Nephron (organoid): ENCODE measurements around the gene HDAC8.
"Not testable (repeated sequence)": the region's sequence is repeated elsewhere in the genome, so short reads cannot be mapped to it uniquely, and the experiment has no call there.

Source experiments
- H3K27ac Mint-ChIP-seq, 3 experiments: 2 replicates each; pipeline ENCODE4 v1.8.0; 2020; ENCODE audit warnings: mixed read lengths in 3 of 3, mild to moderate bottlenecking in 2 of 3, moderate library complexity in 1 of 3
- H3K27me3 Mint-ChIP-seq: 2 replicates; pipeline ENCODE4 v1.8.0; 2021; ENCODE audit warnings: low read depth, mild to moderate bottlenecking, moderate library complexity, mixed read lengths
- H3K36me3 Mint-ChIP-seq: 2 replicates; pipeline ENCODE4 v1.8.0; 2020; ENCODE audit warnings: low read depth, mixed read lengths
- H3K4me1 Mint-ChIP-seq: 2 replicates; pipeline ENCODE4 v1.8.0; 2020; ENCODE audit warnings: mixed read lengths
- H3K4me3 Mint-ChIP-seq, 3 experiments: 2 replicates each; pipeline ENCODE4 v1.8.0; 2020; ENCODE audit warnings: mild to moderate bottlenecking in 3 of 3, mixed read lengths in 3 of 3, moderate library complexity in 2 of 3
- H3K9me3 Mint-ChIP-seq: 2 replicates; pipeline ENCODE4 v1.8.0; 2020; ENCODE audit warnings: mixed read lengths
- TF ChIP-seq, protein P1 (sequence below), 3 experiments: fragments of 200-600 bp; sonication (generic); IDR thresholded peaks; one replicate each; pipeline ENCODE4 v1.5.0; 2021; ENCODE audit warnings: antibody characterized with exemption in 3 of 3; ENCODE audit not compliant: unreplicated experiment in 3 of 3

The HDAC8 gene

DNA sequence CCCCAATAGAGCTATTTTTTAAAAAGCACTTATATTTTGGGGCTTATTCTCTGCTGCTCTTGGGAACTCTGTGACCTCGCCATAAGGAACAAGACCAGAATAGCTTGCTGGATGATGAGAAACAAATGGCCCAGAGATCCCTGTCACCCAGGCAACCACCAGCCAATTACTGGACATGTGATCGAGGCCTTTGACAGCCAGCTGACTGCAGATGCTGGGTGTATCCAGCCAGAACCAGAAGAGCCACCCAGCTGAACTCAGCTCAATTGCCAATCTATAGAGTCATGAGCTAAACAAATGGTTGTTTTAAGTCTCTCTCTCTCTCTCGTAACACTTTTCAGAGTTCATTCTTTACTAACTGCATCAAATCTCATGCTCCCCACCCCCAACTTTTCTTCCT lies 242.5 kb downstream of the HDAC8 start:
- no peak overlapping the region for H3K4me3 Mint-ChIP-seq
- H3K27me3 Mint-ChIP-seq = no peaks in the 10 kb centered on the region

DNA sequence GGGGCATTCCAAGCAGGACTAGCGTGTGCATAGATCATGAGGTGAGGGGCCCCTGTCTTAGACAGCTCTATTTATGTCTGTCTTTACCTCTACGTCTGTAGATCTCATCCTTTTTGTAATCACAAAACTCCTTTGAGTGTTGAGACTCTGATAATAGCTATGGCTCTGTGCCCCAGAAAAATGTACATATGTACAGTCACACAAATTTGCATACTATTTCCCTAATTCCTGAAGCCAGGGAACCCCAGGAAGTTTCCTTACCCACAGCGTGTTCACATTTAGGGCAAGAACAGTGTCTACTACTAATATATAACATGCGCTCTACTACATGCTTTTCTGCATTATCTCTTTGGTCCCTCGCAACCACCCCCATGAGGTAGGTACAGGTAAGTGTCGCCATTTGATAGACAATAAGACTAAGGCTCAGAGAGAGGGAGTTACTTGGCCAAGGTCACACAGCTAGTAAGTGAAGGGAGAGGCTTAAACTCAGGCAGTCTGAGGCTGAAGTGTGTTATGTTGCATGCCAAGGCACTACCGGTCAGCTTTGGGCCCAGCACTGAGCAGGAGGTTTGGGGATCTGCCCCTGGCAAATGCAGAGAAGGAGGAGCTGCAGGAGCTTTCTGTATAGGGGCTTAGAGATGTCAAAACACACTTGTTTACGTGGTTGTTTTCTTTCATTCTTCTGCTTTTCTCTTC lies 245.9 kb downstream of the HDAC8 start:
- Mint-ChIP-seq H3K4me1 (no peaks in the 10 kb centered on the region), H3K4me3 (no peak overlapping the region), H3K9me3 (peaks cover 22% of the 10 kb centered on the region), H3K27ac (no peak overlapping the region), H3K27me3 (no peaks in the 10 kb centered on the region), H3K36me3 (peaks cover 14% of the 10 kb centered on the region)
- TF ChIP-seq, protein P1, sequence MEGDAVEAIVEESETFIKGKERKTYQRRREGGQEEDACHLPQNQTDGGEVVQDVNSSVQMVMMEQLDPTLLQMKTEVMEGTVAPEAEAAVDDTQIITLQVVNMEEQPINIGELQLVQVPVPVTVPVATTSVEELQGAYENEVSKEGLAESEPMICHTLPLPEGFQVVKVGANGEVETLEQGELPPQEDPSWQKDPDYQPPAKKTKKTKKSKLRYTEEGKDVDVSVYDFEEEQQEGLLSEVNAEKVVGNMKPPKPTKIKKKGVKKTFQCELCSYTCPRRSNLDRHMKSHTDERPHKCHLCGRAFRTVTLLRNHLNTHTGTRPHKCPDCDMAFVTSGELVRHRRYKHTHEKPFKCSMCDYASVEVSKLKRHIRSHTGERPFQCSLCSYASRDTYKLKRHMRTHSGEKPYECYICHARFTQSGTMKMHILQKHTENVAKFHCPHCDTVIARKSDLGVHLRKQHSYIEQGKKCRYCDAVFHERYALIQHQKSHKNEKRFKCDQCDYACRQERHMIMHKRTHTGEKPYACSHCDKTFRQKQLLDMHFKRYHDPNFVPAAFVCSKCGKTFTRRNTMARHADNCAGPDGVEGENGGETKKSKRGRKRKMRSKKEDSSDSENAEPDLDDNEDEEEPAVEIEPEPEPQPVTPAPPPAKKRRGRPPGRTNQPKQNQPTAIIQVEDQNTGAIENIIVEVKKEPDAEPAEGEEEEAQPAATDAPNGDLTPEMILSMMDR (IDR thresholded peaks at IDR 0.05; ENCODE audit: unreplicated experiment in 3 of 3) = no peak

More for the DNA sequence above, 242.5 kb downstream of the HDAC8 start:
- Mint-ChIP-seq H3K36me3 (peaks cover 30% of the 10 kb centered on the region), H3K9me3 (peaks cover 25% of the 10 kb centered on the region), H3K4me1 (no peaks in the 10 kb centered on the region), H3K27ac (no peak overlapping the region)
- TF ChIP-seq, protein P1 (IDR thresholded peaks at IDR 0.05; ENCODE audit: unreplicated experiment in 3 of 3) = no peak

DNA sequence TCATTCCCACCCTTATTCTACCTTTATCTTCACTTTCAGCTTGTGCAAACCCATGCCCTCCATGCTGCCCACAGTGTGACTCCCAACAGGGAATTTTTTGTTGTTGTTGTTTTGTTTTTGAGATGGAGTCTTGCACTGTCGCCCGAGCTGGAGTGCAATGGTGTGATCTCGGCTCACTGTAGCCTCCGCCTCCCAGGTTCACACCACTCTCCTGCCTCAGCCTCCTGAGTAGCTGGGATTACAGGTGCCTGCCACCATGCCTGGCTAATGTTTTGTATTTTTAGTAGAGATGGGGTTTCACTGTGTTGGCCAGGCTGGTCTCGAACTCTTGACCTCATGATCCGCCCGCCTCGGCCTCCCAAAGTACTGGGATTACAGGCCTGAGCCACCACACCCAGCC lies 253.0 kb downstream of the HDAC8 start:
- not testable (repeated sequence) for H3K36me3 Mint-ChIP-seq, H3K27me3 Mint-ChIP-seq, H3K4me3 Mint-ChIP-seq, H3K27ac Mint-ChIP-seq
- Mint-ChIP-seq H3K4me1 (peaks cover 16% of the 10 kb centered on the region), H3K9me3 (peaks cover 14% of the 10 kb centered on the region)

DNA sequence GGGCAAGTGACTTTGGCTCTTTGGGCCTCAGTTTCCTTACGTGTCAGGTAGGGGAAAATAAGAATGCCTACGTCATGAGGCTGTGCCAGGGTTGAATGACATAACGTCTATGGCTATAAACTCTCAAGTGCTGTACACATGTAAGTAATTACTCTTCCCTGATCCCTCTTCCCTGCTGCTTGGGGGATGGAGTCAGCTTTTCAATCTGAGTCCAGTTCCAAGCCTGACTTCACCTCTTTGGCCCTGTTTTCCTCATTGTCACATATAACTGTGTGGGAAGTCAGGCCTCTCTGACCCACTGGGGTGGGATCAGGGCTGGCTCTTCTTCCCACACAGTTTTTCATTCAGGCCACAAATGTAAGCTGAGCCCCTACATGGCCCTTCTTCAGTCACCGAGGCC lies 255.5 kb downstream of the HDAC8 start:
- TF ChIP-seq, protein P1 (IDR thresholded peaks at IDR 0.05; ENCODE audit: unreplicated experiment in 3 of 3) = no peak
- H3K27ac Mint-ChIP-seq = no peak overlapping the region
- peaks cover 13% of the 10 kb centered on the region for H3K9me3 Mint-ChIP-seq
- peaks cover 4% of the 10 kb centered on the region for H3K27me3 Mint-ChIP-seq
- H3K36me3 Mint-ChIP-seq = no peaks in the 10 kb centered on the region
- no peak overlapping the region for H3K4me3 Mint-ChIP-seq
- H3K4me1 Mint-ChIP-seq = peaks cover 30% of the 10 kb centered on the region

DNA sequence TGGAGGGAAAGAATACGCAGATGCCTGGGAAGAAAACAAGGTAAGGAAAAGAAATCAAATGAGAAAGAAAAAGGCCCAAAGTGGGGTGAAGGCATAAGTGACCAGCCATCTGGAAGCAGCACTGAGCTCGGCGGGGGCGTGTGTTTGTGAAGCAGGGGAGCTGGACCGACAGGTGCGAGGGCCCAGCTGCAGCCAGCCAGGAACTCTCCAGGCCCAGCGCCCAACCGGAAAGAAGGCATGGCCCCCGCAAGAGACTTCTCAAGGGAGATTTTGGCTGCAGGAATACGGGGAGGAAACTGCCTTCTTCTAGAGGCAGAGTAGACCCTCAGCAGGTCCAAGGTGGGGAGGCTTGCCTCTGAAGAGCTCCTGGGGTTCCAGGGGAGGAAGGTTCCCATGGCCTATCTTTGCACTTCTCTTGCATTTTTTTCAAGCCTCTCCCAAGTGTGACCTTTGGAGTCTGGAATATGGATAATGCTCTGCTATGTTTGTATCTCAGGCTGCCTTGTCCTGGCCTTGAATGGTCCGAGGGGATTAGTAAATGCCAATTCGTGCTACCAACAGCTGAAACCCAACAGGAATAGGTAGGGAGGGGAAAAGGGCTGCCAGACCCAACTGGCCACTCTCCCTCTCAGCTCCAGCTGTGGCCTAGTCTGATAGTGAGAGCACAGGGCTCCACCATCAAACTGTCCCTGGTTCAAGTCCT lies 256.1 kb downstream of the HDAC8 start:
- Mint-ChIP-seq H3K4me3 (no peak overlapping the region), H3K4me1 (peaks cover 30% of the 10 kb centered on the region), H3K27ac (no peak overlapping the region), H3K36me3 (no peaks in the 10 kb centered on the region), H3K9me3 (peaks cover 13% of the 10 kb centered on the region), H3K27me3 (peaks cover 4% of the 10 kb centered on the region)
- TF ChIP-seq, protein P1 (IDR thresholded peaks at IDR 0.05; ENCODE audit: unreplicated experiment in 3 of 3) = no peak

DNA sequence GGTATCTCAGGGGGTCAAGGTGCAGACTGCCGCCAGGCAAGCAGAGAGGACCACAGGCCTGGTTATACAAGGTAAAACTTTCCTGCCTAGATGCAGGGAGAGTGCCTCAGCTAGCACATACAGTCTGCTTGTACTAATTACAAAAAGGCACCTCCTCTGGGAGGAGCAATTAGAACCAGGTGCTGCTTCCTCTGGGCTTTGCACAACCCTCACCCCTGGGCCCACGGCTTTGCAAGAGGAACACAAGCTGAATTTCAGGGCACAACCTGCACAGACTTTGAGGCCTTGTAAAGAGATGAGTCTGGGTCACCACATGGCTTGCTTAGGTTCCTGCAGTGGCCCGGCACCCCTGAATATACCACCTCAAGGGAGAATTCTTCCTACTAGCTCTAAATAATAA lies 257.8 kb downstream of the HDAC8 start:
- Mint-ChIP-seq H3K27ac (peak overlapping the region in 1 of 3 experiments; percentile 24), H3K36me3 (no peaks in the 10 kb centered on the region), H3K27me3 (peaks cover 4% of the 10 kb centered on the region), H3K4me3 (no peak overlapping the region), H3K9me3 (peaks cover 11% of the 10 kb centered on the region), H3K4me1 (peaks cover 30% of the 10 kb centered on the region)
- TF ChIP-seq, protein P1 (IDR thresholded peaks at IDR 0.05; ENCODE audit: unreplicated experiment in 3 of 3) = no peak
